Heart left ventricle (tissue), 16 donors: ENCODE data around the gene KANSL2. TPM values are rescaled to one million over a fixed set of nuclear protein-coding genes. Genes with fewer than 3 reads are reported as not detected.

Source experiments
- ATAC-seq, 4 donors: fragments of 200-7000 bp; cut with Tn5 transposase; one replicate each; pipeline ENCODE4 v1.9.1; 2020 to 2022; ENCODE audit warnings: moderate library complexity in 4 of 4, mild to moderate bottlenecking in 3 of 4, moderate number of reproducible peaks in 1 of 4
- DNase-seq, 5 donors: peaks; one replicate each; pipeline ENCODE4 v3.0.0-alpha.2; 2020
- H3K27ac ChIP-seq, 12 donors: fragments of 200-600 bp; sonication (generic) in 4 of 12; one replicate each; pipeline versions ENCODE4 v1.5.0 to v1.8.0; 2016 to 2022; ENCODE audit warnings: mild to moderate bottlenecking in 2 of 12
- H3K27me3 ChIP-seq, 9 donors: fragments of 200-600 bp; sonication (generic) in 2 of 9; one replicate each; pipeline versions ENCODE4 v1.5.1 to v1.8.0; 2016 to 2022; ENCODE audit warnings: mild to moderate bottlenecking in 3 of 9
- H3K36me3 ChIP-seq, 9 donors: fragments of 200-600 bp; sonication (generic) in 2 of 9; one replicate each; pipeline versions ENCODE4 v1.5.0 to v1.8.0; 2018 to 2022; ENCODE audit warnings: mild to moderate bottlenecking in 2 of 9
- H3K4me1 ChIP-seq, 12 donors: fragments of 200-600 bp; sonication (generic) in 4 of 12; one replicate each; pipeline versions ENCODE4 v1.5.0 to v1.8.0; 2016 to 2022; ENCODE audit warnings: mild to moderate bottlenecking in 3 of 12
- H3K4me3 ChIP-seq, 12 donors: fragments of 200-600 bp; sonication (generic) in 4 of 12; one replicate each; pipeline versions ENCODE4 v1.5.0 to v1.8.0; 2017 to 2022; ENCODE audit warnings: mild to moderate bottlenecking in 9 of 12, moderate library complexity in 4 of 12
- H3K9me3 ChIP-seq, 12 donors: fragments of 200-600 bp; sonication (generic) in 4 of 12; one replicate each; pipeline versions ENCODE4 v1.5.0 to v1.8.0; 2016 to 2022; ENCODE audit warnings: mild to moderate bottlenecking in 1 of 12
- CTCF ChIP-seq, 12 donors: fragments of 200-600 bp; sonication (generic) in 4 of 12; IDR thresholded peaks; one replicate each; pipeline versions ENCODE4 v1.5.0 to v1.8.0; 2018 to 2022; ENCODE audit warnings: antibody characterized with exemption in 12 of 12, mild to moderate bottlenecking in 5 of 12
- POLR2A ChIP-seq, 2 donors: fragments of 450-650 bp; IDR thresholded peaks; one replicate each; pipeline ENCODE4 v1.6.1; 2017; ENCODE audit warnings: antibody characterized with exemption in 2 of 2, mild to moderate bottlenecking in 2 of 2, moderate library complexity in 2 of 2
- WGBS, 4 donors: extraction: QIAGEN DNeasy Blood & Tissue Kit in 2 of 4; methylation state at CpG; one replicate each; pipeline versions ENCODE4 v1.1.5 to v1.1.7; 2013 to 2018; 5-methylcytosine and 5-hydroxymethylcytosine counted together
- intact Hi-C, 10 donors: fragments of 100-400 bp; cut with DNase I; formaldehyde crosslinking; loops; one replicate each; pipeline versions ENCODE4 v1.11.1 to v1.14.2; 2022
- microRNA counts, 2 donors: library from miRNA; unstranded; fragments of <30 nt; microRNA quantifications; one replicate each; lab custom pipeline; 2016
- microRNA-seq, 4 donors: library from miRNA; unstranded; fragments of <30 nt; microRNA quantifications; one replicate each; pipeline versions ENCODE4 to v1.2.0, GENCODE V29; 2017 to 2020
- polyA plus RNA-seq, 2 donors: library from polyadenylated mRNA; stranded (reverse); fragments of 200-250 nt; gene quantifications; one replicate each; pipeline ENCODE4 v1.2.3, GENCODE V29; 2013
- total RNA-seq, 9 donors: library from RNA; depleted of rRNA in 2 of 9; stranded (reverse); fragments of >200 nt in 2 of 9; fragmentation: NEBNext Ultra II Directional in 3 of 9; extraction: Animal tissue kit (Norgen Biotek cat#: 25700) in 3 of 9; gene quantifications; one replicate each; pipeline versions ENCODE4 v1.1.0 to v1.2.4, GENCODE V29; 2016 to 2023
- donor health status: ischemic (EF 13 %, LVEDD 7.1; RV severe dilation, severe dysfunction).
- donor health status: healthy with polysubstance abuse.
- donor health status: DM: no; HTN: yes; CAD: no.
- donor health status: DM: no; HTN: no; CAD: no.
- donor health status: ischemic (EF 25% LVEDD 6.9; RV normal size, moderate dysfunction).
- donor health status: ischemic (EF 25% LVEDD 5.7; RV mildly dilated, moderate dysfunction).
- donor health status: healthy.
- donor health status: DM: yes; HTN: yes; CAD: no.
- donor health status: ischemic (EF 35%, LVEDD 5.7; RV mildly dilated, moderate dysfunction).
- donor health status: nonischemic (EF 11% LVEDD 7.7; RV severe dilation, severe dysfunction).
- donor health status: DM: yes; HTN: yes; CAD: no.
- donor health status: PGD.
- donor health status: ischemic (EF 29% LVEDD 5.4; RV normal size, mild dysfunction).
- donor health status: nonischemic (EF 23%, LVEDD 6.1; RV moderate dilation, normal function).

KANSL2 gene
- total and polyA plus RNA-seq, 11 donors: 20.1 to 35.6 (median 24.0) TPM

- TF ChIP-seq POLR2A (IDR thresholded peaks at IDR 0.05): no peak
- no peak for TF ChIP-seq CTCF (IDR thresholded peaks at IDR 0.05)
- Histone ChIP-seq H3K4me3 (no peak overlapping the region), H3K27me3 (peaks cover 0 to 32% (median 0%) of the 10 kb centered on the region in 9 donors), H3K9me3 (peaks cover 0 to 29% (median 15%) of the 10 kb centered on the region in 12 donors), H3K27ac (no peak overlapping the region), H3K36me3 (no peaks in the 10 kb centered on the region), H3K4me1 (no peaks in the 10 kb centered on the region)
- no peak for ATAC-seq
- intact Hi-C loops: loop anchor here in 4 of 10 donors (5.0 to 10.0 kb wide), 5 partner anchors 73 to 433 kb away; partner anchors contain the start of gene CCDC184 (in 2 of the 4)
- 83 to 86% (median 85%) methylated on average over 4 of the region's 4 CpGs for WGBS, 4 donors
- no peak for DNase-seq
Observed at GRCh38 chr12:48615681-48616080, 66.4 kb downstream of the KANSL2 start.

GRCh38 chr12:48613321-48613720, 68.7 kb downstream of the KANSL2 start:
- Histone ChIP-seq H3K4me3 (no peak overlapping the region), H3K36me3 (no peaks in the 10 kb centered on the region), H3K27ac (no peak overlapping the region), H3K9me3 (peaks cover 0 to 45% (median 18%) of the 10 kb centered on the region in 12 donors), H3K4me1 (no peaks in the 10 kb centered on the region), H3K27me3 (peaks cover 0 to 19% (median 0%) of the 10 kb centered on the region in 9 donors)
- DNase-seq (no peak), ATAC-seq (no peak)
- 70 to 74% (median 72%) methylated on average over 1 of the region's 1 CpG for WGBS, 4 donors
- intact Hi-C loops: loop anchor here in 3 of 10 donors (10.0 kb wide), 3 partner anchors 359 to 429 kb away; partner anchors contain the start of gene CCDC184 (in 1 of the 3)
- TF ChIP-seq CTCF (IDR thresholded peaks at IDR 0.05) (no peak), POLR2A (IDR thresholded peaks at IDR 0.05) (no peak)

MicroRNA genes within 50 kb of the gene (microRNA counts, 767-probe panel; counts per million panel counts)
- 0 to 71.6 counts per million in 2 donors for microRNA hsa-miR-1291 (lab: Ali Mortazavi, UCI)

Small RNAs within 50 kb of the gene (microRNA-seq; reads per million reads assigned to microRNA genes)
- gene MIR1291: 0.60 to 19.3 (median 4.3) reads per million in 4 donors

Other genes starting within 250 kb of the KANSL2 start
- gene ANP32D, start 209.7 kb downstream of the KANSL2 start, total RNA-seq: not detected
- gene ANP32D, start 209.7 kb downstream of the KANSL2 start, polyA plus RNA-seq: not detected
- not detected for gene C12orf54, start 199.7 kb downstream of the KANSL2 start, total RNA-seq
- not detected for gene C12orf54, start 199.7 kb downstream of the KANSL2 start, polyA plus RNA-seq
- gene OR8S1, start 156.6 kb downstream of the KANSL2 start, total RNA-seq: not detected
- not detected for gene OR8S1, start 156.6 kb downstream of the KANSL2 start, polyA plus RNA-seq
- not detected for gene LALBA, start 112.2 kb downstream of the KANSL2 start, total RNA-seq
- gene LALBA, start 112.2 kb downstream of the KANSL2 start, polyA plus RNA-seq: not detected
- gene CCNT1, start 34.5 kb upstream of the KANSL2 start, total RNA-seq: 10 to 100 TPM; 11.0 to 29.7 (median 18.1) TPM
- gene CCNT1, start 34.5 kb upstream of the KANSL2 start, polyA plus RNA-seq: 1 to 10 TPM; 2.4 to 5.4 TPM
- 100 to 1,000 TPM in 8 of 9 donors, 10 to 100 TPM in 1; 88.4 to 145 (median 106) TPM for gene ADCY6, start 106.9 kb upstream of the KANSL2 start, total RNA-seq
- gene ADCY6, start 106.9 kb upstream of the KANSL2 start, polyA plus RNA-seq: 10 to 100 TPM; 60.6 to 87.7 TPM
- 10 to 100 TPM in 1 of 9 donors, 1 to 10 TPM in 8; 3.2 to 11.2 (median 5.3) TPM for gene CACNB3, start 136.3 kb upstream of the KANSL2 start, total RNA-seq
- 1 to 10 TPM; 4.4 to 5.7 TPM for gene CACNB3, start 136.3 kb upstream of the KANSL2 start, polyA plus RNA-seq
- gene DDX23, start 169.9 kb upstream of the KANSL2 start, total RNA-seq: 10 to 100 TPM; 25.3 to 51.2 (median 35.8) TPM
- 10 to 100 TPM; 16.8 to 43.2 TPM for gene DDX23, start 169.9 kb upstream of the KANSL2 start, polyA plus RNA-seq
- gene RND1, start 183.6 kb upstream of the KANSL2 start, total RNA-seq: 1 to 10 TPM in 2 of 9 donors, under 1 TPM in 5, not detected in 2; 0.35 to 1.5 (median 0.60) TPM
- under 1 TPM; 0.53 to 0.95 TPM for gene RND1, start 183.6 kb upstream of the KANSL2 start, polyA plus RNA-seq
- gene FKBP11, start 243.3 kb upstream of the KANSL2 start, total RNA-seq: 10 to 100 TPM in 2 of 9 donors, 1 to 10 TPM in 7; 1.6 to 26.0 (median 3.2) TPM
- gene FKBP11, start 243.3 kb upstream of the KANSL2 start, polyA plus RNA-seq: 10 to 100 TPM in 1 of 2 donors, 1 to 10 TPM in 1; 5.5 to 28.1 TPM